ENCODE measurements around the gene KRTAP9-3.
"Not testable (repeated sequence)": the region's sequence is repeated elsewhere in the genome, so short reads cannot be mapped to it uniquely, and the experiment has no call there.

KRTAP9-3 gene, protein sequence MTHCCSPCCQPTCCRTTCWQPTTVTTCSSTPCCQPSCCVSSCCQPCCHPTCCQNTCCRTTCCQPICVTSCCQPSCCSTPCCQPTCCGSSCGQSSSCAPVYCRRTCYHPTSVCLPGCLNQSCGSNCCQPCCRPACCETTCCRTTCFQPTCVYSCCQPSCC

DNA sequence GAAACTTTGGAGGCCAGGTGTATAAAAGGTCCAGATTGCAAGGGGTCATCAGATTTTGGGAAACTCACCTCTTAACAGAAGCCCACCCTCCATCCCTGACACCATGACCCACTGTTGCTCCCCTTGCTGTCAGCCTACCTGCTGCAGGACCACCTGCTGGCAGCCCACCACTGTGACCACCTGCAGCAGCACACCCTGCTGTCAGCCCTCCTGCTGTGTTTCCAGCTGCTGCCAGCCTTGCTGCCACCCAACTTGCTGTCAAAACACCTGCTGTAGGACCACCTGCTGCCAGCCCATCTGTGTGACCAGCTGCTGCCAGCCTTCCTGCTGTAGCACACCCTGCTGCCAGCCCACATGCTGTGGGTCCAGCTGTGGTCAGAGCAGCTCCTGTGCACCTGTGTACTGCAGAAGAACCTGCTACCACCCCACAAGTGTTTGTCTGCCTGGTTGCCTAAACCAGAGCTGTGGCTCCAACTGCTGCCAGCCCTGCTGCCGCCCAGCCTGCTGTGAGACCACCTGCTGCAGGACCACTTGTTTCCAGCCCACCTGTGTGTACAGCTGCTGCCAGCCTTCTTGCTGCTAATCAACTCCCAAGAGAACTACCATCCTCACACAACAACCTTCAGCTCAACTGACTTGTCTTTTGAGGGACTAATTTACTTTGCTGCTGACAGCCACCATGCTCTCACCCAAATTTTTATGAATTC is at the start of gene KRTAP9-3:
TSS of gene KRTAP9-3 (plus strand) at position 51 of the 707 bp plus-strand sequence. CDS start at position 104, 53 bp downstream.
- not testable (repeated sequence) for DNase-seq

- no peak for DNase-seq
Observed at GRCh38 chr17:41184480-41184961, 47.7 kb upstream of the KRTAP9-3 start, which contains the start of gene KRTAP4-1. Gene KRTAP4-1 (minus strand): TSS chr17:41184911. CDS start chr17:41184854, 57 bp downstream.

GRCh38 chr17:41185001-41185400 is 47.2 kb upstream of the KRTAP9-3 start:
- DNase-seq: no peak

DNA sequence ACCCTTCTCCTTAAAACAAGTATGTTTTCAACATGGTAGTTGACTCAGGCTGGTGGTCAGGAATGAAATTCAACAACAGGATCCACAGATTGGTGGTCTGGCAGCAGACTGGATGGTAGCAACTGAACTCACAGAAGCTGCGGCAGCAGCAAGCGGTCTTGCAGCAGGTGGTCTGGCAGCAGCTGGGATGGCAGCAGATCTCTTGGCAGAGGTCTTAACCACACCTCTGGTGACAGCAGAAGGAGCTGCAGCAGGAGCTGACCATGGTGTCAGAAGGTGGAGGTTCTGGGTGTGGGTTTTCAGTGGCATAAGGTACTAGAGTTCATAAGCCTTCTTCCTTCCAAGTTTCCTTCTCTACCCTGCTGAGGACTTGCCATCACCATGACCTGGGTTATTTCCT is 45.4 kb upstream of the KRTAP9-3 start:
- DNase-seq: no peak

GRCh38 chr17:41189837-41190318 is 42.4 kb upstream of the KRTAP9-3 start, which contains the start of gene KRTAP9-1:
Gene KRTAP9-1 (plus strand): TSS chr17:41189887. CDS start chr17:41189887, 0 bp downstream.
- not testable (repeated sequence) for DNase-seq

DNA sequence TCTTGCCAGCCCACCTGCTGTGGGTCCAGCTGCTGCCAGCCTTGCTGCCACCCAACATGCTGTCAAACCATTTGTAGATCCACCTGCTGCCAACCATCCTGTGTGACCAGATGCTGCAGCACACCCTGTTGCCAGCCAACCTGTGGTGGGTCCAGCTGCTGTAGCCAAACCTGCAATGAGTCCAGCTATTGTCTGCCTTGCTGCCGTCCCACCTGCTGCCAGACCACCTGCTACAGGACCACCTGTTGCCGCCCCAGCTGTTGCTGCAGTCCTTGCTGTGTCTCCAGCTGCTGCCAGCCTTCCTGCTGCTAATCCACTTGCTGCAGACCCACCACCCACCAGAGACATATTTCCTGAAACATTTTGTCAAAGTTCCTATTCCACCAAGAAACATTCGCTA is 41.9 kb upstream of the KRTAP9-3 start:
- DNase-seq: no peak

GRCh38 chr17:41196068-41196467 is 36.2 kb upstream of the KRTAP9-3 start:
- no peak for DNase-seq

DNA sequence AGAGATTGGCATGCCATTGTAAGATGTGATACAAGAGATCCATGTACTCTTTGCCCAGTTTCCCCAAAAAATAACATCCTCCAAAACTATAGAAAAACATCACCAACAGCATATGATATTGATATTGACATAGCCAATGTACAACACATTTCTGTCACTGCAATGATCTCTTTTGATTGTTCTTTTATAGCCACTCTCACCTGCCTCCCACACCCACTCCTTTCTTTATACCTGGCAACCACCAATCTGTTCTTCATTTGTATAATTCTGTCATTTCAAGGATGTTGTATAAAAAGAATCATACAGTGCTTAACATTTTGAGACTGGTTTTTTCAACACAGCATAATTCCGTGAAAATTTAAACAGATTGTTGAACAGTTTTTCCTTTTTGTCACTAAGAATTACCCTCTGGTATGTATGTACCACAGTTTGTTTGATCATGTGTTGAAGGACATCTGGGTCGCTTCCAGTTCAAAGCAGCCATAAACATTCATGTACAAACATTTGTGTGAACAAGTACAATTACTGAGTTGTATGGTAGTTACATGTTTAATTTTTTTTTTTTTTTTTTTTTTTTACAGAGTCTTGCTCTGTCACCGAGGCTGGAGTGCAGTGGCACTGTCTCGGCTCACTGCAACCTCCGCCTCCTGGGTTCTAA is 32.7 kb upstream of the KRTAP9-3 start:
- no peak for DNase-seq

DNA sequence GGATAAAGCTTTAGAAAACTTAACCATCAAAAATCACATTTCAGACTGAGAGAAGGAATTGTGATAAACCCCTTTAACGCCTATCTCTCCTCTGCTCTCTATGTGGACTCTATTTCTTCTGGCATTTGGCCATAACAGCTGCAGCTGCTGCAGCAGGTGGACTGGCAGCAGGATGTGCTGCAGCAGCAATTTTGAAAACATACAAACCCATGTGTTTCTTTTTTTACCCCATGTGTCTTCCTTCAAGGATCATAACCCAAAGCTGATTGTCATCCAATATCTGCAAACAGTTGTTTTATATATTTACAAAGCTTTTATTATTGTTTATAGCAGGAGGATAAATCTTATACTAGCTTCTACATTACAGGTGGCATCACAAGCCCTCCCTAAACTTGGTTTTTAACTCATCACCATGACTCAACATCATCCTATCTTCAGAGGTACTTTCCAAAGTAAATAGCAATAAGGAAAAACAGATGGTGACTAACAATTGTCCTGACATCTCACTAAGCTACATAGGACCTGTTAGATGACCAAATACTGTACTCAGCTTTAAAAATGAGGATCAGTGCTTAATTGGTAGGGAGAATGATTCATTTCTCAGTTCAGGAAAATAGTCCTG is 20.3 kb upstream of the KRTAP9-3 start:
- DNase-seq: no peak

- no peak for DNase-seq
Observed at GRCh38 chr17:41212524-41213169, 19.6 kb upstream of the KRTAP9-3 start.

DNA sequence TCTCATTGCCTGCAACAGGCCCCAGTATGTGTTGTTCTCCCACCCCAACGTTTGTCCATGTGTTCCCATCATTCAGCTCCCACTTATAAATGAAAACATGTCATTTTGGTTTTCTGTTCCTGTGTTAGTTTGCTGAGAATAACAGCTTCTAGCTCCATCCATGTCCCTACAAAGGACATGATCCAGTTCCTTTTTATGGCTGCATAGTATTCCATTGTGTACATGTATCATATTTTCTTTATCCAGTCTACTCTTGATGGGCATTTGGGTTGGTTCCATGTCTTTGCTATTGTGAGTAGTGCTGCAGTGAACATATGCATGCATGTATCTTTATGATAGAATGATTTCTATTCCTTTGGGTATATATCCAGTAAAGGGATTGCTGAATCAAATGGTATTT is 16.6 kb upstream of the KRTAP9-3 start:
- no peak for DNase-seq

DNA sequence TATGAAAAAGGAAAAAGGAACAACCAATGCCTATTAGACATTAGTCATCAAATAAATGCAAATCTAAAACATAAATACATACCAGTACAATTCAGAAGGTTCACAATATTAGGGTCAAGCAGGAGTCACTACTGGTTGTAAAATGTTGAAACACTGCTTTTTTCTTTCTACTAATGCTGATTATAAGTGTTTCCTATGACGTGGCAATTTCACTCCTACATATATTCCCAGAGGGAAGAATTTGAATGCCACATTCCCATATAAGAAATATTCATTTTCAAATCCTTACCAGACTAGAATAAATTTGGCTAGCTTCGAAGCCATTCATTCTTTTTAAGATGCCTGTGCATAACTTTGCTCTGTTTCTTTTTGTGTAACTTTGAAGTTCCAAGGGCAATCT is 8.4 kb upstream of the KRTAP9-3 start:
- DNase-seq: no peak

GRCh38 chr17:41226051-41226450 is 6.2 kb upstream of the KRTAP9-3 start:
- DNase-seq: no peak

DNA sequence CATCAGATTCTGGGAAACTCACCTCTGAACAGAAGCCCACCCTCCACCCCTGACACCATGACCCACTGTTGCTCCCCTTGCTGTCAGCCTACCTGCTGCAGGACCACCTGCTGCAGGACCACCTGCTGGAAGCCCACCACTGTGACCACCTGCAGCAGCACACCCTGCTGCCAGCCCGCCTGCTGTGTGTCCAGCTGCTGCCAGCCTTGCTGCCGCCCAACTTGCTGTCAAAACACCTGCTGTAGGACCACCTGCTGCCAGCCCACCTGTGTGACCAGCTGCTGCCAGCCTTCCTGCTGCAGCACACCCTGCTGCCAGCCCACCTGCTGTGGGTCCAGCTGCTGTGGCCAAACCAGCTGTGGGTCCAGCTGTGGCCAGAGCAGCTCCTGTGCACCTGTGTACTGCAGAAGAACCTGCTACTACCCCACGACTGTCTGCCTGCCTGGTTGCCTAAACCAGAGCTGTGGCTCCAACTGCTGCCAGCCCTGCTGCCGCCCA is 5.6 kb upstream of the KRTAP9-3 start, which contains the start of gene KRTAP9-2:
TSS of gene KRTAP9-2 (plus strand) at position 51 of the 498 bp plus-strand sequence. CDS start at position 58, 7 bp downstream.
- not testable (repeated sequence) for DNase-seq

GRCh38 chr17:41230094-41230493 is 2.2 kb upstream of the KRTAP9-3 start:
- DNase-seq: no peak

GRCh38 chr17:41231731-41232130 is 518 bp upstream of the KRTAP9-3 start:
- no peak for DNase-seq

DNA sequence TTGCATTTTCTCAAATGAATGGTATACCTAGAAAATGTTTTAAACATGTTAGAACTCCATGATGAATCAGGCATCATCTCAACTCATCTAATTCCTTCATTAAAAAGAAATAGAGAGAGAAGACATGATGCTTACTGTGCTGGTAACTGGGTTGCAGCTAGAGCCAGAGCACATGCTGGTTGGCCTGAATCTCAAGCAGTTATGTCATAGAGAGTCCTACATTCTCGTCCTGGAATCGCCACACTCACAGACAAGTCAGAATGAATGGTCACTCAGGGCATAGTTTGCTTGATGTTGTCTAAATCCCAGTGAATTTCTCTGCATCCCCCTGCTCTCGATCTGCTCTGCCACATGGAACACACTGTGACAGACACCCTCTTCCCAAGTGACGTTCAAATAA is 4.9 kb downstream of the KRTAP9-3 start:
- not testable (repeated sequence) for DNase-seq

GRCh38 chr17:41237949-41238437 is 5.7 kb downstream of the KRTAP9-3 start, which contains the start of gene KRTAP9-8:
Gene KRTAP9-8 (plus strand): TSS chr17:41237999. CDS start chr17:41238052, 53 bp downstream.
- DNase-seq: not testable (repeated sequence)

- not testable (repeated sequence) for DNase-seq
Observed at GRCh38 chr17:41246995-41247787, 14.9 kb downstream of the KRTAP9-3 start.

GRCh38 chr17:41249637-41250240 is 17.5 kb downstream of the KRTAP9-3 start, which contains the start of gene KRTAP9-4:
Gene KRTAP9-4 (plus strand): TSS chr17:41249687. CDS start chr17:41249721, 34 bp downstream.
- DNase-seq: not testable (repeated sequence)
